Occipital lobe (tissue), 2 donors: ENCODE data around the gene FGA. TPM values are rescaled to one million over a fixed set of nuclear protein-coding genes. Genes with fewer than 3 reads are reported as not detected.

ENCODE experiments used
- DNase-seq: peaks from one replicate; lab custom pipeline; 2025; lab: John Stamatoyannopoulos, UW
- total RNA-seq: library from RNA; depleted of rRNA; stranded (reverse); fragments of >200 nt; gene quantifications from one replicate; pipeline ENCODE4 v1.2.3, GENCODE V29; 2014

FGA gene
- 2.8 TPM for total RNA-seq

- no peak for DNase-seq
Observed at GRCh38 chr4:154590329-154591006, at the start of gene FGA. Gene FGA (minus strand): TSS chr4:154590742. CDS start chr4:154590687, 55 bp downstream.

GRCh38 chr4:154634058-154634457 lies 43.5 kb upstream of the FGA start:
- no peak for DNase-seq

GRCh38 chr4:154631828-154632227 lies 41.3 kb upstream of the FGA start:
- no peak for DNase-seq

- no peak for DNase-seq
Observed at GRCh38 chr4:154630324-154630723, 39.8 kb upstream of the FGA start.

DNA sequence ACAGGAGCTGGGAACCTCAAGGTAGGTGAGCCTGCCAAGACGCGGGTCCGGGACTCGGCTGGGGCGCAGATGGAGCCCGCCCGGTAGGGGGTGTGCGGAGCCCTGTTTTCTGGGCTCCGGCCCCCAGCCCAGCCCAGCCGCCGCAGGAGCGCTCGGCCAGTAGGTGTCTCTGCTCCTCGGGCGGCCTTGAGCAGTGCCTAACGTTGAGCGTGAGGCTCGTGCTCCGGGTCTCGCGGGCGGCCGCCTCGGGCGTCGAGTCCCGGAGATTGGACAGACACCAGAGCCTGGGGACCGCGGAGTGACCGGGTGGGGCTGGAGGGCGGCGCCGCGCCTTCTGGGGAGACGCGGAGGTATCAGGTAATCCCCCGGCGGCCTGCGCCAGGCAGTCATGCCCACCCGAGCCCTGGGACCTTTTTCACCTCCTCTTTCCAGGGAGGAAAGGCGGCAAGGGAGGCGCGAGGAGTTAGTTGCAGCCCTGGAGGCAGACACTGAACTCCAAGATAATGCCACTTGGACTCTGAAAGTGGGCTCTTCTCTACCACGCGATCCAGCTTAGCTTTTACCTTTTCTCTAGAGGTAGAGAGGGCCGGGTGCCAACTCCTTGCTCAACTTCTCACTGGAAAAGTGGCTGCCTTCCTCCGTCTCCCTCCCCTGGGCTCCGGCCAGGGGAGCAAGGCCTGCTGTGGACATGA lies 36.4 kb upstream of the FGA start:
- no peak for DNase-seq

DNA sequence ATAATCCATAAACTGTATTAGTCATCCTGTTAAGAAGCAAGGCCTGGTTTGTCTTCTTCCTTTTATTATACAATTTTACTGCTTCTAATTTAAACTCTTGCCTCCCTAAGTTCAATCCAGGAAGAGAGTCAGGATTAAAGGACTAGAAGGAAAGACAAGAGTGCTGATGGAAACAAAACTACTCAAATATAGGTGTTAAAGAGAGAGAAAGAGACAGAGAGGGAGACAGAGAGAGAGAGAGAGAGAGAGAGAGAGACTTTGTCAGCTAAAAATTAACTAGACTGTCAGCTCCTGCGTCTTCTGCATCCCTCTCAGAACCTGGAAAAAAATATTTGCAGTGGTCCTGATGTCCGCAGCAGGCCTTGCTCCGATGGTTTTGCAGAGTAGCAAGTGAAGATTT lies 35.4 kb upstream of the FGA start:
- DNase-seq: no peak

- DNase-seq: no peak
Observed at GRCh38 chr4:154623995-154624394, 33.5 kb upstream of the FGA start.

- no peak for DNase-seq
Observed at GRCh38 chr4:154623436-154623835, 32.9 kb upstream of the FGA start.

DNA sequence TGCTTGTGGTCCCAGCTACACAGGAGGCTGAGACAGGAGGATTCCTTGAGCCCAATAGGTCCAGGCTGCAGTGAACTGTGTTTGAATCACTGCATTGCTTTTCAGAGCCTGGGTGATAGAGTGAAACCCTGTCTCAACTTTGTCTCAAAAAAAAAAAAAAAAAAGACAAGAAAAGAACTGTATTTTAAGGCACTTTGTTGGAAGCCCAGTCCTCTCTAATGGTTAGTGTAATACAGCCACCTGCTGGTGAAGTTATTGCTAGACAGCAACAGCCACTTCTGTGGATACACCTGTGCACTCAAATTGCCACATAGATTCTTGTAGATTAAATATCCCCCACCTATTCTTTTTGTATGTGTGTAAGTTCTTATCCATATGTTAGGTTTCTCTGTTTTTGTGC lies 32.1 kb upstream of the FGA start:
- DNase-seq: no peak

DNA sequence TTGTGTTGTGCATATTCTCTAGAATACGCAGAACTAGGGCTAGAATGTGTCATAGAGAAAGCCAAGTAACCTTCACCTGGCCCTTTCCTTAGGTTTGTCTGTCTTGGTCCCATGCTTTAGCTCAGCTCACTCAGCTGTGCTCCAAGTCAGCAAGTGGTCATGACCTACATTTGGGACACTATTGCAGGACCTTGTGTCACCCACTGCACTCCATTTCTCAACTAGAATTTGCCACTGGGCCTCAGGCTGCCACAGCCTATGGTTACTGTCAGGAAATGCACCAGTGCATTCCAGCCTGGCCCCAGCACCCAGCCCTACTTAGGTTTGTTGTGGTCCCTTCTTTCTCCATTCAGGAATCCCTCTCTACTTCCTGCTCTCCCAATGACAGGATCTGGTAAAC lies 29.6 kb upstream of the FGA start:
- no peak for DNase-seq

DNA sequence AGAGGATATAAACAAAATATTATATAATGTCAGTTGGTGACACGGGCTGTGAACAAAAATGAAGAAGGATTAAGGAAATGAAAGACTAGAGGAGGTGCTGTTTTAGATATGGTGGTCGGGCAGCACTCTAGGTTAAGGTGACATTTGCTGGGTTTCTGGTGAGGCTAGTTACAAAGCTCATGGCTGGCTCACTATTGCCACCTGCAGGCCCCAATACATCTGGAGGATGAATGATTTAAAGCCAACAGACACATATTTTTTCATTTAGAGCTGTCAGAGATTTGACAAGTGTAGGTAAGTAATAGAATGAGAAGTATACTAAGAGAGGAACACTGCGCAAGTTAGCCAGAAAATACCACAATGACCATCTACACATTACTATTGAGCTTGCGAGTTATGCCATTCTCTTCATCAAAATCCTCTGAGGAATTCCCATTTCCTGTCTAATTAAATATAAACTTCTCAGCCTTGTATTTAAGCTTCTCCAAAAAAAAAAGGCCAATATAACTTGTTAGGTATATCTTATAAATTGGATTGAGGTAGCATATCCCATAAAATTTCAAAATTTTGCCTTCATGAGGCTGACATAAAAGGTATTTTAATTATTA lies 28.3 kb upstream of the FGA start:
- DNase-seq: no peak

- DNase-seq: no peak
Observed at GRCh38 chr4:154617820-154618317, 27.3 kb upstream of the FGA start.

- DNase-seq: no peak
Observed at GRCh38 chr4:154616731-154617130, 26.2 kb upstream of the FGA start.

DNA sequence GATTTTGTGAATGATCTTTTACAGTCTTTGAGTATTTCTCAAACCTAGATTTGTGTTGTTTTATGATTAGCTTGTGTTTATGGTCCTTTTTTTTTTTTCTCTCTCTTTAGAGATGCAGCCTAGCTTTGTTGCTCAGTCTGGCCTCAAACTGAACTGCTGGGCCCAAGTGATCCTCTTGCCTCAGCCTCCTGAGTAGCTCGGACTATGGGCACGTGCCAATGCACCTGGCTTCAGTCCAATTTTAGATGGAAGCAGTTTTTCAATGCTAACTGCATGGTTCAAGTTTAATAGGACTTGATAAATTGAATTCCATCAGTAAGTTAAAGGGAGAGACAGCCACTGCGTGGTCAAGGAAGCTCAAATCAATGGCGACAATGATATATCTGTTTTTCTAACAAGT lies 25.7 kb upstream of the FGA start:
- no peak for DNase-seq

DNA sequence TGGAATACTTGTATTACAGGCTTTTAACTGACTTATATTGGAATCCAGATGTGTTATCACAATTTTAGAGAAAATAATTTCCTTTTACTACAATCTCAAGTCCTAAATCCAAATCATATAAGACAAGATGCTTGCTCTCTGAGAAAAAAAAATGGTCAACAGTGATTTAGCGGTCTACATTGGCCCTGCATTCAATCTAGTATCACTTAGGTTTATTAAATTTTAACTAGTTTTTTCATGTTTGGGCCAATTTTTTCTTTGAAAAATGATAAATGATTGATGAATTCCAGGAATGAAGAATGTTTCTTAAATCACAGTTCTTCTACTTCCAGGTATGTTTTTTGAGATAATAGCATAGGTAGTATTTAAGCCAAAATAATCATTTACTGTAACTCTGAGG lies 24.7 kb upstream of the FGA start:
- DNase-seq: no peak

- no peak for DNase-seq
Observed at GRCh38 chr4:154614306-154614705, 23.8 kb upstream of the FGA start.

- no peak for DNase-seq
Observed at GRCh38 chr4:154612472-154613414, 22.2 kb upstream of the FGA start, which contains the start of gene FGG. Gene FGG (minus strand): TSS chr4:154612656. CDS start chr4:154612609, 47 bp downstream.

- no peak for DNase-seq
Observed at GRCh38 chr4:154611833-154612232, 21.3 kb upstream of the FGA start.

- DNase-seq: no peak
Observed at GRCh38 chr4:154610582-154610981, 20.0 kb upstream of the FGA start.

GRCh38 chr4:154609532-154609931 lies 19.0 kb upstream of the FGA start:
- no peak for DNase-seq
